ENCODE data around the gene DNASE1L2. TPM values are rescaled to one million over a fixed set of nuclear protein-coding genes. Genes with fewer than 3 reads are reported as not detected.
A peak's percentile ranks its signal among the peaks of the same experiment; 100 is the strongest.

DNASE1L2 gene
- polyA plus RNA-seq, 3 donors, result 1.1 TPM; not detected in 2

- Histone ChIP-seq H3K27ac (ENCODE audit: low read depth in 1 of 2, low read length in 2 of 2) (no peak overlapping the region), H3K79me2 (ENCODE audit: insufficient read depth, low read length) (no peaks in the 10 kb centered on the region), H3K9me3 (replicated peaks in 1 of 2; ENCODE audit: control insufficient read depth in 1 of 2, insufficient read depth in 1 of 2, low read length in 2 of 2) (no peaks in the 10 kb centered on the region), H3K36me3 (replicated peaks in 1 of 2; ENCODE audit: control insufficient read depth in 1 of 2, insufficient read depth in 2 of 2, low read length in 2 of 2) (peaks cover 45 to 56% of the 10 kb centered on the region in 2 donors), H3K9ac (ENCODE audit: insufficient read depth, low read length, poor library complexity, severe bottlenecking) (no peak overlapping the region), H3K4me1 (ENCODE audit: control insufficient read depth in 1 of 2, insufficient read depth in 2 of 2, low read length in 2 of 2) (peaks cover 5 to 6% of the 10 kb centered on the region in 2 donors), H3K4me3 (replicated peaks in 1 of 3; ENCODE audit: low read depth in 2 of 3, low read length in 3 of 3) (no peak overlapping the region), H3K27me3 (ENCODE audit: control insufficient read depth in 2 of 2, insufficient read depth in 2 of 2, low read length in 2 of 2) (peaks cover 18 to 38% of the 10 kb centered on the region in 2 donors), H2AFZ (ENCODE audit: insufficient read depth, low read depth, low read length, poor library complexity, severe bottlenecking) (no peak overlapping the region), H4K20me1 (ENCODE audit: insufficient read depth, low read length) (peaks cover 26% of the 10 kb centered on the region), H3K4me2 (replicated peaks; ENCODE audit: extremely low read depth, low read length, poor library complexity, severe bottlenecking) (no peak overlapping the region)
- Mint-ChIP-seq H3K27me3 (ENCODE audit: low read depth in 3 of 3) (peaks cover 35 to 50% (median 36%) of the 10 kb centered on the region in 3 donors), H3K9me3 (peaks cover 0 to 6% (median 0%) of the 10 kb centered on the region in 7 donors), H3K4me1 (peaks cover 5% of the 10 kb centered on the region), H3K36me3 (peaks cover 43 to 57% of the 10 kb centered on the region in 2 donors), H3K4me3 (peak overlapping the region in 1 of 2 donors; percentile 39), H3K27ac (no peak overlapping the region)
- intact Hi-C loops (cut with micrococcal nuclease), result no loop called here
- WGBS (ENCODE audit: insufficient coverage), result 90% methylated on average over 14 of the region's 19 CpGs
- no peak for DNase-seq
- no peak for TF ChIP-seq CTCF (IDR thresholded peaks at IDR 0.05)
Observed at GRCh38 chr16:2235695-2236336, 428 bp upstream of the DNASE1L2 start.

- no peak for DNase-seq
- H3K4me1 Mint-ChIP-seq, result peaks cover 5% of the 10 kb centered on the region
- Histone ChIP-seq H3K4me2 (replicated peaks; ENCODE audit: extremely low read depth, low read length, poor library complexity, severe bottlenecking) (no peak overlapping the region), H3K9me3 (replicated peaks in 1 of 2; ENCODE audit: control insufficient read depth in 1 of 2, insufficient read depth in 1 of 2, low read length in 2 of 2) (no peaks in the 10 kb centered on the region), H3K79me2 (ENCODE audit: insufficient read depth, low read length) (no peaks in the 10 kb centered on the region), H3K4me1 (ENCODE audit: control insufficient read depth in 1 of 2, insufficient read depth in 2 of 2, low read length in 2 of 2) (peaks cover 5 to 6% of the 10 kb centered on the region in 2 donors), H4K20me1 (ENCODE audit: insufficient read depth, low read length) (peaks cover 26% of the 10 kb centered on the region), H3K36me3 (replicated peaks in 1 of 2; ENCODE audit: control insufficient read depth in 1 of 2, insufficient read depth in 2 of 2, low read length in 2 of 2) (peaks cover 33 to 43% of the 10 kb centered on the region in 2 donors), H2AFZ (ENCODE audit: insufficient read depth, low read depth, low read length, poor library complexity, severe bottlenecking) (no peak overlapping the region), H3K4me3 (replicated peaks in 1 of 3; ENCODE audit: low read depth in 2 of 3, low read length in 3 of 3) (no peak overlapping the region), H3K27ac (ENCODE audit: low read depth in 1 of 2, low read length in 2 of 2) (no peak overlapping the region), H3K27me3 (ENCODE audit: control insufficient read depth in 2 of 2, insufficient read depth in 2 of 2, low read length in 2 of 2) (peaks cover 18 to 38% of the 10 kb centered on the region in 2 donors), H3K9ac (ENCODE audit: insufficient read depth, low read length, poor library complexity, severe bottlenecking) (no peak overlapping the region)
- H3K27ac Mint-ChIP-seq, result no peak overlapping the region
- peak overlapping the region in 1 of 2 donors; percentile 35 for H3K4me3 Mint-ChIP-seq
- 3% methylated on average over 28 of the region's 40 CpGs for WGBS (ENCODE audit: insufficient coverage)
- intact Hi-C loops (cut with micrococcal nuclease), result no loop called here
- H3K27me3 Mint-ChIP-seq (ENCODE audit: low read depth in 3 of 3), result peaks cover 35 to 50% (median 35%) of the 10 kb centered on the region in 3 donors
- H3K36me3 Mint-ChIP-seq, result peaks cover 36 to 53% of the 10 kb centered on the region in 2 donors
- peaks cover 0 to 6% (median 0%) of the 10 kb centered on the region in 7 donors for H3K9me3 Mint-ChIP-seq
- TF ChIP-seq CTCF (IDR thresholded peaks at IDR 0.05), result no peak
Observed at GRCh38 chr16:2237102-2237482, 848 bp downstream of the DNASE1L2 start.
